ENCODE results near the gene CCDC195.

The CCDC195 gene

DNA sequence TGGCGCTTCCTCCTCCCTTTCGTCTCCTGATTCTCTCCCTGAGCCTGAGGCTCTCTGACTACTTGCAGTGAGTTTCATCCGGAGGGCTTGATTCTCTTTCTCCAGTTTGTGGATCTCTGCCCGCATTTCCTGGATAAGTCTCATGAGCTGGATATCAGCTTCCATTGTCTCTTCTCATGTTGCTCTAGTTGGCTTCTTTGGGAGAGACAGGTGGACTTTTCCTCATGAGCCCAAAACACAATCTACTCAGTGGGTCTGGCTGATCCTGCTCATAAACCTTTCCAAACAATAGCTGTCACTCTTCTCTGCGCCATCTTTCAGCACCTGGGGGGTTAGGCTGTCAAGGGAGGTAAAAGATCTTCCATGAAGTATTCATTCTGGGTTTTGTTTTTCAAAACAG, at the start of gene CCDC195:
Gene CCDC195 (minus strand): TSS at position 165 of the 400 bp plus-strand sequence. CDS start 0 bp downstream, at position 165.
- DNase-seq: no peak
- Mint-ChIP-seq H3K36me3 (ENCODE audit: low read depth) (no peaks in the 10 kb centered on the region), H3K9me3 (peaks cover 7% of the 10 kb centered on the region), H3K4me1 (no peaks in the 10 kb centered on the region), H3K4me3 (no peak within 1 kb of the TSS), H3K27me3 (ENCODE audit: low read depth, poor library complexity) (peaks cover 6% of the 10 kb centered on the region), H3K27ac (peak within 1 kb of the TSS; percentile 21)
- TF ChIP-seq CTCF (IDR thresholded peaks at IDR 0.05): no peak

DNA sequence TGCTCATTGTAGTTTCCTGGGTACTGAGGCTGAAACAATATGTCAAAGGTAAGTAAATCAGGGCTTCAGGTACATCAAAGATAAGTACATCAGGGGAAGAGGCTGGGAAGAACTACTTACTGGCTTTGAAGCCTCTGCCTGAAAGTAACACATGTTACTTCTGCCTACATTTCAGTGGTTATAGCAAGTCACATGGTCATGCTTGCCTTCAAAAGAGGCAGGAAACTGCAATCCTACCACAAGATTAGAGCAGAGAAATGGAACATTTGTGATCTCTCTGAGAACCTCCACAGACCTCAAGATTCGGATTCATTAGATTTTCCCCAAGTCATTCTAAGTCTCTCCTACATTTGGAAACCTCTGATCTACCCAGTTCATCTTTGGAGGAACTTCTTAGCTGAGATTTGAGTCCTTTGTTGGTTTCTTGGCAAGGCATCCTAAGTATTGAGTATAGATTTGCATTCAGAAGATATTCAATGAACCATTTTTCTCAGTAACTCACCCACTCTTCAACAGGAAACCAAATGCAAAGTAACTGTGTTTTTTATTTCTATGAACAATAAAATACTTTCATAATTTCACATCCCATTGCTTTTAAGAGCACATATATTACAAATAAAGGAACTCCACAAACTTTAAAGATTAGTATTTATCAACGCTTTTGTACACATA, 48.5 kb upstream of the CCDC195 start:
- H3K4me1 Mint-ChIP-seq: no peaks in the 10 kb centered on the region
- no peaks in the 10 kb centered on the region for H3K36me3 Mint-ChIP-seq (ENCODE audit: low read depth)
- peaks cover 12% of the 10 kb centered on the region for H3K9me3 Mint-ChIP-seq
- no peak overlapping the region for H3K4me3 Mint-ChIP-seq
- no peak for TF ChIP-seq CTCF (IDR thresholded peaks at IDR 0.05)
- no peak for DNase-seq
- H3K27ac Mint-ChIP-seq: no peak overlapping the region
- peaks cover 2% of the 10 kb centered on the region for H3K27me3 Mint-ChIP-seq (ENCODE audit: low read depth, poor library complexity)

- DNase-seq: no peak
- Mint-ChIP-seq H3K9me3 (peaks cover 46% of the 10 kb centered on the region), H3K4me1 (no peaks in the 10 kb centered on the region), H3K27ac (no peak overlapping the region), H3K36me3 (ENCODE audit: low read depth) (peaks cover 14% of the 10 kb centered on the region), H3K4me3 (no peak overlapping the region), H3K27me3 (ENCODE audit: low read depth, poor library complexity) (no peaks in the 10 kb centered on the region)
- TF ChIP-seq CTCF (IDR thresholded peaks at IDR 0.05): no peak
These were observed 41.9 kb upstream of the CCDC195 start for GRCh38 chr2:224757934-224758548.

- Mint-ChIP-seq H3K4me1 (no peaks in the 10 kb centered on the region), H3K27me3 (ENCODE audit: low read depth, poor library complexity) (no peaks in the 10 kb centered on the region), H3K9me3 (peaks cover 35% of the 10 kb centered on the region), H3K27ac (no peak overlapping the region), H3K4me3 (no peak overlapping the region), H3K36me3 (ENCODE audit: low read depth) (peaks cover 13% of the 10 kb centered on the region)
- no peak for TF ChIP-seq CTCF (IDR thresholded peaks at IDR 0.05)
- no peak for DNase-seq
These were observed 37.8 kb upstream of the CCDC195 start for GRCh38 chr2:224753743-224754540.

DNA sequence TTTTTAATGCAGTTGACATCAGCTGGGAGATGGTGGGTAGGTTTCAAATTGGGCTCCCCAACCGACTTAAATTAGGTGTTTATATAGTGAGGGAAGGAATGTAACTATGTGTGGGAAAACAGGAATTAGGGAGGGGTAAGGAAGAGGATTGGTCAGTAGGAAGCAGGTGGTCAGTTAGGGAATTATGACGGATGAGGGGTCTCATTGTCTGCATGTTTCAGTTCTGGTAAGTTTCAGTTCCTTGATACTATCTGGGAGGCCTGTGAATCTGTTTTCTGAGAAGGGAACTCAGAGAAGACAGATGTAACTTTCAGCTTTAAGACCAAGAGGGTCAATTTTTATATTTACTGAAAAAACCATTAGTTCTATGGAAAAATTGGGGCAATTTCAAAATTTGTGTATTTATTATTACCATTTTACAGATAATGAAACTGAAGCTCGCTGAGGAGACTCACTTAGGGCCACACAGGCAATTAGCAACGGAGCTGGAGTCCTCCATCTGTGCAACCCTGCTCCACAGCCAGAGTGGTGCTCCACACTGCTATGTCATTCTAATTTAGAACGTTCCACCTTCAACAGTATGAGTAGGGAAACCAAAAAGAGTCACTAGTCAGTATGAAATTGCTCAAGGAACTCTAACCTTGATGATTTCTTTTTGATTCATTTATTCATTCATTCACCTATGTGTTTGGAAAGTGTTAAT, 36.0 kb upstream of the CCDC195 start:
- H3K4me1 Mint-ChIP-seq: no peaks in the 10 kb centered on the region
- H3K27ac Mint-ChIP-seq: no peak overlapping the region
- H3K27me3 Mint-ChIP-seq (ENCODE audit: low read depth, poor library complexity): no peaks in the 10 kb centered on the region
- no peak for DNase-seq
- H3K4me3 Mint-ChIP-seq: no peak overlapping the region
- peaks cover 17% of the 10 kb centered on the region for H3K9me3 Mint-ChIP-seq
- H3K36me3 Mint-ChIP-seq (ENCODE audit: low read depth): peaks cover 2% of the 10 kb centered on the region
- TF ChIP-seq CTCF (IDR thresholded peaks at IDR 0.05): no peak
